Endothelial cell of umbilical vein (primary cell): Measurements from ENCODE around the gene CHRM2. TPM values are rescaled to one million over a fixed set of nuclear protein-coding genes. Genes with fewer than 3 reads are reported as not detected.

Experiments used
- BruUV-seq: library from RNA; stranded (reverse); fragments of 400-500 nt; replicated peaks from 2 replicates; lab custom pipeline; 2021; lab: Mats Ljungman, UMichigan
- CTCF ChIA-PET: fragments of 300-600, 350-600 bp; sonication (Branson Sonifier 250); formaldehyde crosslinking; loops from one replicate; lab custom pipeline; 2021; ENCODE audit warnings: antibody characterized with exemption, inconsistent platforms; lab: Charles Lee
- POLR2A ChIA-PET: fragments of 300-600, 350-600 bp; sonication (Branson Sonifier 250); formaldehyde crosslinking; loops from one replicate; lab custom pipeline; 2021; ENCODE audit warnings: antibody characterized with exemption, inconsistent platforms; lab: Charles Lee
- DNase-seq: peaks from one replicate; pipeline ENCODE4 v3.0.0-alpha.2; 2011; ENCODE audit warnings: low read depth, low spot score
- FAIRE-seq: peaks from 2 replicates; lab custom pipeline; 2011; peaks lifted over from hg19 to GRCh38; lab: Jason Lieb, UNC
- H2AFZ ChIP-seq: 2 replicates; pipeline ENCODE4 v1.6.0; 2012; ENCODE audit warnings: low read depth, low read length, control low read depth, inconsistent platforms
- H3K27ac ChIP-seq: 2 replicates; pipeline ENCODE4 v1.5.1; 2011; ENCODE audit warnings: low read depth, mild to moderate bottlenecking, control low read depth, low read length, moderate library complexity; ENCODE audit not compliant: insufficient read depth
- H3K27me3 ChIP-seq, 2 experiments: 2 replicates each; pipeline versions ENCODE4 v1.6.0 to v1.6.1; 2011; ENCODE audit warnings: low read length in 2 of 2, mixed read lengths in 1 of 2; ENCODE audit not compliant: control insufficient read depth in 2 of 2, insufficient read depth in 2 of 2
- H3K36me3 ChIP-seq, 2 experiments: 2 replicates in 1 of 2; 3 replicates in 1 of 2; pipeline ENCODE4 v1.5.1; 2011; ENCODE audit warnings: low read length in 2 of 2, mild to moderate bottlenecking in 1 of 2, moderate library complexity in 1 of 2; ENCODE audit not compliant: control insufficient read depth in 2 of 2, insufficient read depth in 2 of 2; ENCODE audit errors: extremely low read depth in 1 of 2
- H3K4me1 ChIP-seq: 3 replicates; pipeline ENCODE4 v1.5.1; 2011; ENCODE audit warnings: mild to moderate bottlenecking, low read length; ENCODE audit not compliant: control insufficient read depth, insufficient read depth; ENCODE audit errors: extremely low read depth
- H3K4me2 ChIP-seq: 2 replicates; pipeline ENCODE4 v1.6.1; 2011; ENCODE audit warnings: low read length, control low read depth, mixed read lengths; ENCODE audit not compliant: insufficient read depth
- H3K4me3 ChIP-seq, 3 experiments: fragments of 200-600 bp in 1 of 3; sonication (generic), shearing (Covaris generic) in 1 of 3; replicated peaks in 1 of 3; 2 replicates each; pipeline ENCODE4 v1.5.1; 2011 to 2016; ENCODE audit warnings: control low read depth in 3 of 3, low read length in 3 of 3, mild to moderate bottlenecking in 2 of 3, inconsistent platforms in 1 of 3, low read depth in 1 of 3, moderate library complexity in 1 of 3; ENCODE audit not compliant: insufficient read depth in 1 of 3
- H3K79me2 ChIP-seq: 2 replicates; pipeline ENCODE4 v1.6.0; 2012; ENCODE audit warnings: low read length, inconsistent platforms; ENCODE audit not compliant: control insufficient read depth, insufficient read depth
- H3K9ac ChIP-seq: replicated peaks from 2 replicates; pipeline ENCODE3; 2011; ENCODE audit warnings: low read length, control low read depth; ENCODE audit not compliant: insufficient read depth; ENCODE audit errors: extremely low read depth
- H3K9me1 ChIP-seq: replicated peaks from 3 replicates; pipeline ENCODE4 v1.6.0; 2011; ENCODE audit warnings: mild to moderate bottlenecking, low read length; ENCODE audit not compliant: control insufficient read depth, insufficient read depth; ENCODE audit errors: extremely low read depth
- H3K9me3 ChIP-seq: replicated peaks from 2 replicates; pipeline ENCODE4 v1.5.1; 2012; ENCODE audit warnings: low read length, inconsistent platforms; ENCODE audit not compliant: control insufficient read depth, insufficient read depth
- H4K20me1 ChIP-seq: replicated peaks from 2 replicates; pipeline ENCODE3; 2011; ENCODE audit warnings: mild to moderate bottlenecking, low read length; ENCODE audit not compliant: control insufficient read depth, insufficient read depth; ENCODE audit errors: extremely low read depth
- CTCF ChIP-seq, 2 donors: IDR thresholded peaks; 1 replicate in 1 of 2; 2 replicates in 1 of 2; pipeline ENCODE4 v1.5.1; 2011; ENCODE audit warnings: low read length in 2 of 2, mild to moderate bottlenecking in 2 of 2, moderate library complexity in 2 of 2, control low read depth in 1 of 2, inconsistent platforms in 1 of 2, low read depth in 1 of 2; ENCODE audit not compliant: insufficient read depth in 1 of 2; ENCODE audit errors: extremely low read depth in 1 of 2
- EZH2 ChIP-seq: IDR thresholded peaks from 2 replicates; pipeline ENCODE4 v1.6.1; 2012; ENCODE audit warnings: borderline replicate concordance, low read depth, mild to moderate bottlenecking, moderate library complexity, low read length, inconsistent platforms; ENCODE audit not compliant: severe bottlenecking
- FOS ChIP-seq: IDR thresholded peaks from 2 replicates; pipeline ENCODE4 v1.6.1; 2011; ENCODE audit warnings: mild to moderate bottlenecking, low read length, moderate library complexity, borderline replicate concordance; ENCODE audit not compliant: insufficient read depth
- GATA2 ChIP-seq: IDR thresholded peaks from 2 replicates; pipeline ENCODE4 v1.7.0; 2011; ENCODE audit warnings: low read depth, mild to moderate bottlenecking, moderate library complexity, mixed read lengths, low read length; ENCODE audit not compliant: insufficient read length, insufficient read depth
- JUN ChIP-seq: IDR thresholded peaks from 2 replicates; pipeline ENCODE4 v1.6.1; 2011; ENCODE audit warnings: borderline replicate concordance, low read depth; ENCODE audit not compliant: insufficient read length, insufficient read depth
- MAX ChIP-seq: IDR thresholded peaks from 2 replicates; pipeline ENCODE4 v1.6.1; 2011; ENCODE audit not compliant: insufficient read depth, insufficient read length
- MYC ChIP-seq: IDR thresholded peaks from one replicate; pipeline ENCODE4 v1.6.1; 2011; ENCODE audit warnings: mild to moderate bottlenecking, low read depth, low read length
- POLR2A ChIP-seq: IDR thresholded peaks from 2 replicates; pipeline ENCODE4 v1.6.1; 2012; ENCODE audit warnings: low read depth, mild to moderate bottlenecking, control low read depth, low read length
- POLR2AphosphoS5 ChIP-seq: IDR thresholded peaks from 2 replicates; pipeline ENCODE4 v1.6.1; 2012; ENCODE audit warnings: low read depth, mild to moderate bottlenecking, control low read depth, low read length, moderate library complexity; ENCODE audit not compliant: insufficient read depth
- dilution Hi-C: fragments of 300-500 bp; cut with MboI; formaldehyde crosslinking; loops from one replicate; pipeline ENCODE4 v1.15.0; 2019; ENCODE audit warnings: low sequenced_read_pairs; ENCODE audit not compliant: extremely low pct_ligation_motif_present
- intact Hi-C: fragments of 100-400 bp; cut with micrococcal nuclease; formaldehyde crosslinking; loops from one replicate; pipeline ENCODE4 v1.10.0; 2022
- polyA plus RNA-seq, 4 experiments: library from polyadenylated mRNA; depleted of rRNA in 3 of 4; stranded (reverse) in 3 of 4; unstranded in 1 of 4; fragments of >200 nt; gene quantifications; 2 replicates each; pipeline versions ENCODE4 v1.2.1 to v1.2.3, GENCODE V29; 2011 to 2012; ENCODE audit warnings: missing spikeins in 1 of 4
- total RNA-seq: library from RNA; stranded (reverse); gene quantifications from 2 replicates; pipeline ENCODE4 v1.2.3, GENCODE V29; 2021

CHRM2 gene
- total and polyA plus RNA-seq, 2 donors (not counting 3 experiments of a cell fraction or from before 2014, with no cell fraction given), result not detected

- Histone ChIP-seq H3K27me3 (no peaks in the 10 kb centered on the region), H4K20me1 (no peaks in the 10 kb centered on the region), H3K4me1 (no peaks in the 10 kb centered on the region), H3K9me1 (no peaks in the 10 kb centered on the region), H3K9ac (no peak overlapping the region), H3K36me3 (no peaks in the 10 kb centered on the region), H3K79me2 (no peaks in the 10 kb centered on the region), H3K4me2 (no peak overlapping the region), H3K27ac (no peak overlapping the region), H2AFZ (no peak overlapping the region), H3K9me3 (no peaks in the 10 kb centered on the region), H3K4me3 (no peak overlapping the region)
- BruUV-seq, result no TSS peak
- dilution Hi-C loops, result no loop called here
- POLR2A ChIA-PET, result interaction anchor here (0.6 kb wide), 1 partner anchor 13 kb away, joined by 3 read pairs; no protein-coding TSS in a partner anchor
- CTCF ChIA-PET, result interaction anchor here (1.2 to 1.4 kb wide), 3 partner anchors 8 to 13 kb away, joined by 3 to 9 read pairs (median 5); no protein-coding TSS in a partner anchor
- DNase-seq (no peak), FAIRE-seq (no peak)
- intact Hi-C loops, result no loop called here
- TF ChIP-seq POLR2A (no peak), CTCF (IDR thresholded peaks at IDR 0.05; ENCODE audit: extremely low read depth in 1 of 2, insufficient read depth in 1 of 2, low read depth in 1 of 2, low read length in 2 of 2) (no peak), GATA2 (no peak), POLR2AphosphoS5 (no peak), MYC (no peak), EZH2 (no peak)
Observed at GRCh38 chr7:136938476-136938875, 70.0 kb downstream of the CHRM2 start.

- no peak overlapping the region for H3K4me3 ChIP-seq
- BruUV-seq, result no TSS peak
- intact Hi-C loops (no loop called here), dilution Hi-C loops (no loop called here)
- no peaks in the 10 kb centered on the region for H3K4me1 ChIP-seq
- FAIRE-seq (no peak), DNase-seq (no peak)
- no peak for TF ChIP-seq JUN
- no peak for TF ChIP-seq FOS
- TF ChIP-seq MAX, result no peak
- TF ChIP-seq POLR2AphosphoS5, result no peak
- TF ChIP-seq MYC, result no peak
- TF ChIP-seq POLR2A, result no peak
- TF ChIP-seq CTCF (IDR thresholded peaks at IDR 0.05; ENCODE audit: extremely low read depth in 1 of 2, insufficient read depth in 1 of 2, low read depth in 1 of 2, low read length in 2 of 2), result no peak
- TF ChIP-seq GATA2, result no peak
- TF ChIP-seq EZH2, result no peak
- H3K79me2 ChIP-seq, result no peaks in the 10 kb centered on the region
- H2AFZ ChIP-seq, result no peak overlapping the region
- ChIA-PET CTCF (interaction anchor here (1.3 to 1.4 kb wide), 2 partner anchors 10 to 15 kb away, joined by 3 to 9 read pairs; no protein-coding TSS in a partner anchor), POLR2A (no interaction called here)
- no peaks in the 10 kb centered on the region for H3K36me3 ChIP-seq
- H3K9me1 ChIP-seq, result no peaks in the 10 kb centered on the region
- H4K20me1 ChIP-seq, result no peaks in the 10 kb centered on the region
- H3K27ac ChIP-seq, result no peak overlapping the region
- no peaks in the 10 kb centered on the region for H3K9me3 ChIP-seq
- no peaks in the 10 kb centered on the region for H3K27me3 ChIP-seq
- no peak overlapping the region for H3K4me2 ChIP-seq
- no peak overlapping the region for H3K9ac ChIP-seq
Observed at GRCh38 chr7:136940122-136940521, 71.7 kb downstream of the CHRM2 start.
